Common myeloid progenitor, CD34-positive (primary cell): ENCODE measurements around the gene ZG16.

Experiments used
- CTCF ChIA-PET: fragments of 350-600 bp; sonication (Branson Sonifier 250); formaldehyde crosslinking; loops from one replicate; lab custom pipeline; 2021; ENCODE audit warnings: antibody characterized with exemption; lab: Charles Lee
- POLR2A ChIA-PET: fragments of 350-600 bp; sonication (Branson Sonifier 250); formaldehyde crosslinking; loops from one replicate; lab custom pipeline; 2021; ENCODE audit warnings: antibody characterized with exemption; lab: Charles Lee
- DNase-seq, 3 donors: peaks; one replicate each; pipeline versions ENCODE4 v3.0.0 to v3.0.0-alpha.2; 2013
- H3K27ac ChIP-seq, 2 experiments: 1 replicate in 1 of 2; 2 replicates in 1 of 2; pipeline ENCODE4 v1.7.0; 2013; ENCODE audit warnings: inconsistent platforms in 2 of 2, low read length in 2 of 2, mild to moderate bottlenecking in 2 of 2, low read depth in 1 of 2, moderate library complexity in 1 of 2; ENCODE audit not compliant: severe bottlenecking in 2 of 2, insufficient read depth in 1 of 2, poor library complexity in 1 of 2
- H3K27me3 ChIP-seq, 5 experiments: replicated peaks in 2 of 5; 1 replicate in 3 of 5; 2 replicates in 2 of 5; pipeline versions ENCODE4 v1.6.1 to v1.7.0; 2013; ENCODE audit warnings: low read length in 4 of 5, mild to moderate bottlenecking in 2 of 5, moderate library complexity in 2 of 5, inconsistent platforms in 1 of 5; ENCODE audit not compliant: insufficient read depth in 5 of 5, control insufficient read depth in 4 of 5
- H3K36me3 ChIP-seq, 4 experiments: 1 replicate in 2 of 4; 2 replicates in 2 of 4; pipeline versions ENCODE4 v1.6.1 to v1.7.0; 2013; ENCODE audit warnings: low read length in 3 of 4, control low read depth in 1 of 4, mild to moderate bottlenecking in 1 of 4; ENCODE audit not compliant: control insufficient read depth in 4 of 4, insufficient read depth in 4 of 4
- H3K4me1 ChIP-seq, 4 experiments: 1 replicate in 3 of 4; 2 replicates in 1 of 4; pipeline versions ENCODE4 v1.6.1 to v1.7.1; 2013; ENCODE audit warnings: low read length in 3 of 4, mild to moderate bottlenecking in 3 of 4, control low read depth in 1 of 4, inconsistent platforms in 1 of 4, moderate library complexity in 1 of 4; ENCODE audit not compliant: control insufficient read depth in 4 of 4, insufficient read depth in 4 of 4; ENCODE audit errors: control extremely low read depth in 1 of 4
- H3K4me3 ChIP-seq, 7 experiments: 1 replicate in 4 of 7; 2 replicates in 3 of 7; pipeline versions ENCODE4 v1.5.1 to v1.7.0; 2013; ENCODE audit warnings: mild to moderate bottlenecking in 7 of 7, low read length in 6 of 7, moderate library complexity in 6 of 7, inconsistent platforms in 2 of 7, low read depth in 2 of 7, control low read depth in 1 of 7; ENCODE audit not compliant: insufficient read depth in 4 of 7, control insufficient read depth in 1 of 7; ENCODE audit errors: extremely low read depth in 1 of 7
- H3K9me3 ChIP-seq, 5 experiments: 1 replicate in 4 of 5; 2 replicates in 1 of 5; pipeline versions ENCODE4 v1.6.1 to v1.7.1; 2013; ENCODE audit warnings: low read length in 4 of 5, mild to moderate bottlenecking in 2 of 5, inconsistent platforms in 1 of 5, low read depth in 1 of 5, moderate library complexity in 1 of 5; ENCODE audit not compliant: control insufficient read depth in 4 of 5, insufficient read depth in 2 of 5; ENCODE audit errors: control extremely low read depth in 1 of 5
- WGBS: methylation state at CpG from one replicate; pipeline ENCODE4 v1.1.5; 2013; ENCODE audit not compliant: insufficient coverage; 5-methylcytosine and 5-hydroxymethylcytosine counted together

Gene ZG16

DNA sequence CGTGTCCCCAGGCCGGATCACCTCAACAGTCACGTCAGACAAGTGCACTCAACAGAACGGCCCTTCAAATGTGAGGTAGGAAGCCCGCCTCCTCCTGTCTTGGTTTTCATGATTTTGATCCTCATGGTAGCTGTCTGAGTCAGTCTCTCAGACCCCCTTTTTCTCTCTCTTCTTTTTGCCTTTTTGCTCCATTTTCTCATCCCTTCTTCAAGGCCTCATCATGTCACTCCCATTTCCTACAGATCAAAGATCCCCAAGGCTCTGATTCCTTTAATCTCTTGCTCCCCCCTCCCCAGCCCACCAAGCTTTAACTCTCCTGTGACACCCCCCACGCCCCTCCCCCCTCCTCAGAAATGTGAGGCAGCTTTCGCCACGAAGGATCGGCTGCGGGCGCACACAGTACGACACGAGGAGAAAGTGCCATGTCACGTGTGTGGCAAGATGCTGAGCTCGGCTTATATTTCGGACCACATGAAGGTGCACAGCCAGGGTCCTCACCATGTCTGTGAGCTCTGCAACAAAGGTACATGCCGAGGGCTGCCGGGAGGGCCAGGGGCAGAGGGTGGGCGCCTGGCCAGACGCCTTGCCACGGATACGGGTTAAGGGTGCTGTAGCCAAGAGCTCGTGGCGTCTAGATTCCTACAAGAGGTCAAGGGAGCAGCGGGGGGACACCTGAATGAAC is 30.3 kb downstream of the ZG16 start:
- DNase-seq, result no peak
- H3K4me1 ChIP-seq, result peaks cover 8 to 70% (median 63%) of the 10 kb centered on the region in 4 experiments
- peaks cover 2 to 42% (median 18%) of the 10 kb centered on the region in 4 experiments for H3K36me3 ChIP-seq
- peak overlapping the region in 1 of 2 experiments; percentile 78 for H3K27ac ChIP-seq
- ChIA-PET CTCF (interaction anchor here (0.8 to 2.6 kb wide), 15 partner anchors 9 to 215 kb away, joined by 3 to 17 read pairs (median 4); partner anchors contain the start of genes C16orf92, KIF22 and MVP), POLR2A (interaction anchor here (0.6 to 3.0 kb wide), 4 partner anchors 8 to 88 kb away, joined by 3 to 12 read pairs (median 6); partner anchors contain the start of genes KIF22 and PAGR1)
- peaks cover 0 to 17% (median 8%) of the 10 kb centered on the region in 5 experiments for H3K27me3 ChIP-seq
- no peaks in the 10 kb centered on the region for H3K9me3 ChIP-seq
- peak overlapping the region; percentile 4 to 94 (median 73) for H3K4me3 ChIP-seq
- WGBS, result 72% methylated on average over 23 of the region's 25 CpGs

- Histone ChIP-seq H3K27me3 (peaks cover 0 to 20% (median 8%) of the 10 kb centered on the region in 5 experiments), H3K4me1 (peaks cover 7 to 65% (median 58%) of the 10 kb centered on the region in 4 experiments), H3K9me3 (no peaks in the 10 kb centered on the region), H3K4me3 (peak overlapping the region in 4 of 7 experiments; percentile 73 to 94 (median 79)), H3K27ac (peak overlapping the region in 1 of 2 experiments; percentile 78), H3K36me3 (peaks cover 2 to 35% (median 16%) of the 10 kb centered on the region in 4 experiments)
- POLR2A ChIA-PET, result no interaction called here
- no peak for DNase-seq
- WGBS, result 95% methylated on average over 27 of the region's 31 CpGs
- CTCF ChIA-PET, result interaction anchor here (1.8 to 2.6 kb wide), 5 partner anchors 11 to 108 kb away, joined by 4 to 17 read pairs (median 12); partner anchors contain the start of genes KIF22 and MVP
Observed at GRCh38 chr16:29809031-29809747, 31.1 kb downstream of the ZG16 start.

DNA sequence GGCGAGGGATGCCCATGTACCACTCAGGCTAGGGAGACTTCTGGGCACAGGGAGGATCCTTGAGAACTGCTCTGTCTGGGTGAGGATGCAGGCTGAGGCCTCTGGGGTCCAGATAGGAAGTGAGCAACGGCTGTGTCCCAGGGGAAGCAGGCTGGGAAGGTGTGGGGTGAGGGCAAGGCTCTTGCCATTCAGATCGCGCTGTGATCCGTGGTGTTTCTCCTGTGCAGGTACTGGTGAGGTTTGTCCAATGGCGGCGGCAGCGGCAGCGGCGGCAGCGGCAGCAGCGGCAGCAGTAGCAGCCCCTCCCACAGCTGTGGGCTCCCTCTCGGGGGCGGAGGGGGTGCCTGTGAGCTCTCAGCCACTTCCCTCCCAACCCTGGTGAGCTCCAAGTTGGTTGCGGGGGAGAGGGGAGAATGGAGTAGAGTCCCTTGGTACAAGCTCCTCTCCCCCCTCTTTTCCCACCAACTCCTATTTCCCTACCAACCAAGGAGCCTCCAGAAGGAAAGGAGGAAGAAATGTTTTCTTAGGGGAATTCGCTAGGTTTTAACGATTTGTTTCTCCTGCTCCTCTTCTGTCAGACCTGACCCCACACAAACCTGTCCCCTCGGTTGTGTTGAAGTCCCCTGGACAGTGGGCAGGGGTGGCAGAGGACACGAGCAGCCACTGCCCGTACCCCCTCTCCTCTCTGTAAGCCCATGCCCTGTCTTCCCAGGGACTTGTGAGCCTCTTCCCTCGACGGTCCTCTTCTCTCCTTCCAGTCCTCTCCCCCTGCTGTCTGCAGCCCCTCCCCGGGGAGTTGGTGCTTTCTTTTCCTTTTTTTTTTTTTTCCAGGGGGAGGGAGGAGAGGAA is 32.0 kb downstream of the ZG16 start:
- Histone ChIP-seq H3K27ac (peak overlapping the region in 1 of 2 experiments; percentile 34), H3K4me1 (peaks cover 2 to 61% (median 58%) of the 10 kb centered on the region in 4 experiments), H3K36me3 (peaks cover 2 to 35% (median 16%) of the 10 kb centered on the region in 4 experiments), H3K4me3 (no peak overlapping the region), H3K27me3 (peaks cover 0 to 20% (median 8%) of the 10 kb centered on the region in 5 experiments), H3K9me3 (no peaks in the 10 kb centered on the region)
- ChIA-PET POLR2A (no interaction called here), CTCF (interaction anchor here (0.7 kb wide), 1 partner anchor 38 kb away, joined by 3 read pairs; no protein-coding TSS in a partner anchor)
- WGBS, result 93% methylated on average over 8 of the region's 23 CpGs
- DNase-seq, result no peak

DNA sequence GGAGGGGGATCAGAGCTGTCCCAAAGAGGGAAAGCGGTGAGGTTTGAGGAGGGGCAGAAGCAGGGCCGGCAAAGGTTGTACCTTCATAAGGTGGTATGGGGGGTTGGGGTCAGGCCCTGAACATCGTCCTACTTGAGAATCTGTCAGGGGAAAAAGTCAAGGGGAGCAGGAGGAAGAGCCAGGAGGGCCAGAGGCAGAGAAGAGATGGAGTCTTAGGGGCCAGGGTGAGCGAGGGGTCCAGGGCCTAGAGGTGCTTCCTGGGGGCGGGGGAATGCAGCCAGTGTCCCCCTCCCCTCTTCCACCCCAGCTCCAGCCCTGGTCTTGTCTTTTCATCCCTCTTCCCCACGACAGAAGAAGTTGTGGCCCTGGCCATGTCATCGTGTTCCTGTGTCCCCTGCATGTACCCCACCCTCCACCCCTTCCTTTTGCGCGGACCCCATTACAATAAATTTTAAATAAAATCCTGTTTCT is 32.7 kb downstream of the ZG16 start:
- no peak for DNase-seq
- Histone ChIP-seq H3K36me3 (peaks cover 2 to 35% (median 16%) of the 10 kb centered on the region in 4 experiments), H3K4me1 (peaks cover 2 to 66% (median 63%) of the 10 kb centered on the region in 4 experiments), H3K27ac (peak overlapping the region in 1 of 2 experiments; percentile 34), H3K9me3 (no peaks in the 10 kb centered on the region), H3K27me3 (peaks cover 0 to 20% (median 8%) of the 10 kb centered on the region in 5 experiments), H3K4me3 (peak overlapping the region in 5 of 7 experiments; percentile 43 to 76 (median 70))
- CTCF ChIA-PET, result interaction anchor here (0.7 kb wide), 1 partner anchor 38 kb away, joined by 3 read pairs; no protein-coding TSS in a partner anchor
- POLR2A ChIA-PET, result no interaction called here
- 40% methylated on average over 9 of the region's 9 CpGs for WGBS

- Histone ChIP-seq H3K27me3 (peaks cover 0 to 20% (median 8%) of the 10 kb centered on the region in 5 experiments), H3K4me1 (peaks cover 2 to 66% (median 63%) of the 10 kb centered on the region in 4 experiments), H3K9me3 (no peaks in the 10 kb centered on the region), H3K27ac (peak overlapping the region in 1 of 2 experiments; percentile 14), H3K36me3 (peaks cover 2 to 35% (median 16%) of the 10 kb centered on the region in 4 experiments), H3K4me3 (peak overlapping the region; percentile 23 to 76 (median 66))
- POLR2A ChIA-PET, result no interaction called here
- WGBS, result under 1% methylated on average over 26 of the region's 31 CpGs
- peak; percentile 54 to 84 (median 81) for DNase-seq
- CTCF ChIA-PET, result no interaction called here
Observed at GRCh38 chr16:29811170-29811895, 33.3 kb downstream of the ZG16 start.
